ENCODE results near the gene ARMC9. TPM values are rescaled to one million over a fixed set of nuclear protein-coding genes. Genes with fewer than 3 reads are reported as not detected.

ARMC9 gene
- total and polyA plus RNA-seq, 2 of the 13 experiments (the other 11 are each of a cell fraction or from before 2014, with no cell fraction given), result 9.1 to 12.8 TPM

GRCh38 chr2:231362555-231363184, 164.2 kb downstream of the ARMC9 start (continued):
- TF ChIP-seq CEBPB (IDR thresholded peaks at IDR 0.05; ENCODE audit: borderline replicate concordance, low read depth, low read length) (no peak), ZNF3 (CRISPR knock-in tag; IDR thresholded peaks at IDR 0.05) (no peak), ATF7-NPFF (CRISPR knock-in tag; IDR thresholded peaks at IDR 0.05; ENCODE audit: low read depth) (no peak), MNT (IDR thresholded peaks at IDR 0.05) (no peak)

- BruUV-seq (replicated peaks), result no TSS peak
- ATAC-seq, result no peak
- DNase-seq (ENCODE audit: low spot score), result no peak
- CTCF ChIA-PET (ENCODE audit: low intra/inter-chr PET ratio, low total read pairs), result no interaction called here
- POLR2A ChIA-PET, result no interaction called here
- Histone ChIP-seq H2AFZ (ENCODE audit: low read length) (no peak overlapping the region), H4K20me1 (ENCODE audit: insufficient read depth, low read length) (no peaks in the 10 kb centered on the region), H3K4me2 (ENCODE audit: low read depth, low read length) (no peak overlapping the region), H3K9ac (ENCODE audit: insufficient read depth, low read depth, low read length) (no peak overlapping the region), H3K27me3 (ENCODE audit: control insufficient read depth in 1 of 2, insufficient read depth in 2 of 2, low read length in 2 of 2) (no peaks in the 10 kb centered on the region), H3K9me3 (ENCODE audit: low read length) (no peaks in the 10 kb centered on the region), H3K36me3 (replicated peaks in 1 of 2; ENCODE audit: control insufficient read depth in 1 of 2, insufficient read depth in 2 of 2, low read length in 2 of 2) (no peaks in the 10 kb centered on the region; a peak in 1 of 5 replicates), H3K79me2 (ENCODE audit: insufficient read depth, low read length) (no peaks in the 10 kb centered on the region), H3K4me3 (replicated peaks in 1 of 3; ENCODE audit: insufficient read depth in 1 of 3, low read depth in 2 of 3, low read length in 3 of 3) (no peak overlapping the region), H3K27ac (ENCODE audit: extremely low read length, insufficient read depth, low read length) (no peak overlapping the region), H3K4me1 (ENCODE audit: insufficient read depth, low read length) (peaks cover 18% of the 10 kb centered on the region)
- 91% methylated on average over 4 of the region's 5 CpGs for WGBS (ENCODE audit: low lambda C conversion rate)
- TF ChIP-seq NCOA2 (CRISPR knock-in tag; IDR thresholded peaks at IDR 0.05), result no peak
- no peak for TF ChIP-seq NFE2 (CRISPR knock-in tag; IDR thresholded peaks at IDR 0.05)
- 0 out of 2 replicates have a peak, but pooled peaks have one; percentile 25 for TF ChIP-seq ZNF768 (CRISPR knock-in tag; IDR thresholded peaks at IDR 0.05)
- no peak for TF ChIP-seq ZNF407 (CRISPR knock-in tag; IDR thresholded peaks at IDR 0.05; ENCODE audit: not compliant biosample characterization)
- TF ChIP-seq ZKSCAN8 (CRISPR knock-in tag; IDR thresholded peaks at IDR 0.05; ENCODE audit: borderline replicate concordance), result no peak
- TF ChIP-seq ZNF281 (CRISPR knock-in tag; IDR thresholded peaks at IDR 0.05; ENCODE audit: borderline replicate concordance), result no peak
- FAIRE-seq, result no peak
- in situ Hi-C loops (cut with HindIII; ENCODE audit: extremely low pct_ligation_motif_present, low pct_unique_long_range_greater_than_20kb), result no loop called here
- intact Hi-C loops (cut with micrococcal nuclease; ENCODE audit: unreplicated experiment), result no loop called here
Measured at GRCh38 chr2:231364061-231364460, 165.6 kb downstream of the ARMC9 start.

All from HepG2 (cell line).